Neural cell (in vitro differentiated cells): ENCODE data around the gene TFPI2. TPM values are rescaled to one million over a fixed set of nuclear protein-coding genes. Genes with fewer than 3 reads are reported as not detected.

Experiments used
- H2AFZ ChIP-seq: fragments of 200-600, 300-800 bp; sonication (generic), shearing (Covaris generic); 2 replicates; pipeline ENCODE4 v1.6.0; 2014; ENCODE audit warnings: low read depth, mild to moderate bottlenecking, antibody characterized with exemption, low read length, moderate library complexity
- H3F3A ChIP-seq: fragments of 200-600 bp; shearing (Covaris generic); 2 replicates; pipeline ENCODE4 v1.6.1; 2016; ENCODE audit warnings: mild to moderate bottlenecking, moderate library complexity, mixed read lengths, antibody characterized with exemption, low read length; ENCODE audit not compliant: insufficient read depth, poor library complexity, severe bottlenecking
- H3K27ac ChIP-seq: fragments of 200-600, 300-800 bp; sonication (generic), shearing (Covaris generic); 2 replicates; pipeline ENCODE4 v1.5.1; 2014; ENCODE audit warnings: mild to moderate bottlenecking, low read length, moderate library complexity
- H3K27me3 ChIP-seq: fragments of 300-800, 200-600 bp; sonication (generic), shearing (Covaris generic); 2 replicates; pipeline ENCODE4 v1.6.0; 2014; ENCODE audit warnings: mild to moderate bottlenecking, low read depth, low read length, moderate library complexity; ENCODE audit not compliant: insufficient read depth
- H3K36me3 ChIP-seq: fragments of 300-800, 200-600 bp; sonication (generic), shearing (Covaris generic); 2 replicates; pipeline ENCODE4 v1.5.1; 2014; ENCODE audit warnings: mild to moderate bottlenecking, antibody characterized with exemption, low read length, moderate library complexity; ENCODE audit not compliant: insufficient read depth
- H3K4me2 ChIP-seq: fragments of 300-800, 200-600 bp; sonication (generic), shearing (Covaris generic); 2 replicates; pipeline ENCODE4 v1.6.0; 2014; ENCODE audit warnings: mild to moderate bottlenecking, low read length
- H3K4me3 ChIP-seq: fragments of 300-800, 200-600 bp; sonication (generic), shearing (Covaris generic); 2 replicates; pipeline ENCODE4 v1.5.1; 2014; ENCODE audit warnings: mild to moderate bottlenecking, low read length, moderate library complexity
- H3K79me2 ChIP-seq: fragments of 200-600 bp; shearing (Covaris generic); replicated peaks from 2 replicates; pipeline ENCODE4 v1.6.0; 2014; ENCODE audit warnings: mild to moderate bottlenecking, low read length, moderate library complexity; ENCODE audit not compliant: insufficient read depth
- H3K9ac ChIP-seq: fragments of 300-800, 200-600 bp; sonication (generic), shearing (Covaris generic); 2 replicates; pipeline ENCODE4 v1.6.1; 2016; ENCODE audit warnings: mild to moderate bottlenecking, low read length, mixed read lengths
- H3K9me2 ChIP-seq: fragments of 200-600 bp; shearing (Covaris generic); 2 replicates; pipeline ENCODE4 v1.6.1; 2016; ENCODE audit warnings: mild to moderate bottlenecking, low read length, mixed read lengths; ENCODE audit not compliant: insufficient read depth
- H3K9me3 ChIP-seq: fragments of 200-600, 300-800 bp; sonication (generic), shearing (Covaris generic); 2 replicates; pipeline ENCODE4 v1.6.1; 2016; ENCODE audit warnings: mild to moderate bottlenecking, mixed run types, low read length, moderate library complexity, mixed read lengths
- H4K20me1 ChIP-seq: fragments of 200-600 bp; shearing (Covaris generic); 2 replicates; pipeline ENCODE4 v1.6.1; 2016; ENCODE audit warnings: mild to moderate bottlenecking, mixed run types; ENCODE audit not compliant: insufficient read depth
- CTCF ChIP-seq: fragments of 450-650 bp; IDR thresholded peaks from 2 replicates; pipeline ENCODE4 v1.5.1; 2014; ENCODE audit warnings: antibody characterized with exemption, mild to moderate bottlenecking, moderate library complexity; ENCODE audit not compliant: poor library complexity, severe bottlenecking
- EP300 ChIP-seq: fragments of 450-650 bp; conservative IDR thresholded peaks from 2 replicates; pipeline ENCODE4 v1.6.1; 2014; ENCODE audit warnings: antibody characterized with exemption, mild to moderate bottlenecking, moderate library complexity; ENCODE audit not compliant: poor library complexity, severe bottlenecking
- EZH2 ChIP-seq: fragments of 200-600, 300-800 bp; shearing (Covaris generic), sonication (generic); IDR thresholded peaks from 2 replicates; pipeline ENCODE4 v1.6.1; 2014; ENCODE audit warnings: antibody characterized with exemption, low read length, borderline replicate concordance, mild to moderate bottlenecking; ENCODE audit not compliant: insufficient read depth, poor library complexity, severe bottlenecking
- MXI1 ChIP-seq: fragments of 450-650 bp; conservative IDR thresholded peaks from 2 replicates; pipeline ENCODE4 v1.6.1; 2014; ENCODE audit warnings: antibody characterized with exemption, mild to moderate bottlenecking; ENCODE audit not compliant: poor library complexity, severe bottlenecking
- POLR2AphosphoS5 ChIP-seq: IDR thresholded peaks from 2 replicates; pipeline ENCODE4 v1.6.1; 2012
- RAD21 ChIP-seq: fragments of 450-650 bp; conservative IDR thresholded peaks from 2 replicates; pipeline ENCODE4 v1.6.1; 2014; ENCODE audit warnings: antibody characterized with exemption, mild to moderate bottlenecking, moderate library complexity
- REST ChIP-seq: IDR thresholded peaks from 2 replicates; pipeline ENCODE4 v1.6.1; 2012; ENCODE audit warnings: borderline replicate concordance
- SMC3 ChIP-seq: fragments of 450-650 bp; conservative IDR thresholded peaks from 2 replicates; pipeline ENCODE4 v1.6.1; 2014; ENCODE audit warnings: antibody characterized with exemption, mild to moderate bottlenecking, moderate library complexity; ENCODE audit not compliant: poor library complexity
- TAF1 ChIP-seq: IDR thresholded peaks from 2 replicates; pipeline ENCODE4 v1.6.1; 2012; ENCODE audit warnings: low read depth
- polyA plus RNA-seq: library from polyadenylated mRNA; depleted of rRNA; stranded (reverse); fragments of >200 nt; gene quantifications from 2 replicates; pipeline ENCODE4 v1.2.3, GENCODE V29; 2014

The TFPI2 gene
- polyA plus RNA-seq, 1 donor from 2014 or later, result 0.78 TPM

- no peaks in the 10 kb centered on the region for H3K27me3 ChIP-seq
- H2AFZ ChIP-seq, result no peak overlapping the region
Observed at GRCh38 chr7:93855797-93856196, 34.8 kb downstream of the TFPI2 start.

GRCh38 chr7:93854480-93854879 lies 36.1 kb downstream of the TFPI2 start:
- no peaks in the 10 kb centered on the region for H4K20me1 ChIP-seq
- H2AFZ ChIP-seq, result no peak overlapping the region
- no peak overlapping the region for H3K4me3 ChIP-seq
- no peaks in the 10 kb centered on the region for H3F3A ChIP-seq
- H3K9ac ChIP-seq, result no peak overlapping the region
- H3K27ac ChIP-seq, result no peak overlapping the region
- no peaks in the 10 kb centered on the region for H3K79me2 ChIP-seq
- H3K36me3 ChIP-seq, result no peaks in the 10 kb centered on the region
- H3K9me3 ChIP-seq, result no peaks in the 10 kb centered on the region
- H3K9me2 ChIP-seq, result no peaks in the 10 kb centered on the region
- H3K4me2 ChIP-seq, result no peak overlapping the region
- no peaks in the 10 kb centered on the region for H3K27me3 ChIP-seq
- TF ChIP-seq TAF1 (no peak), POLR2AphosphoS5 (no peak), CTCF (no peak), EP300 (no peak), REST (no peak), SMC3 (no peak), MXI1 (no peak)

More at GRCh38 chr7:93855797-93856196, 34.8 kb downstream of the TFPI2 start:
- no peaks in the 10 kb centered on the region for H3K9me2 ChIP-seq
- no peak overlapping the region for H3K4me3 ChIP-seq
- H3K27ac ChIP-seq, result no peak overlapping the region
- no peaks in the 10 kb centered on the region for H4K20me1 ChIP-seq
- no peaks in the 10 kb centered on the region for H3K36me3 ChIP-seq
- H3F3A ChIP-seq, result no peaks in the 10 kb centered on the region
- no peaks in the 10 kb centered on the region for H3K9me3 ChIP-seq
- no peaks in the 10 kb centered on the region for H3K79me2 ChIP-seq
- H3K9ac ChIP-seq, result no peak overlapping the region
- no peak for TF ChIP-seq SMC3
- TF ChIP-seq POLR2AphosphoS5, result no peak
- no peak for TF ChIP-seq CTCF
- no peak for TF ChIP-seq TAF1
- TF ChIP-seq REST, result no peak
- TF ChIP-seq EP300, result no peak
- no peak for TF ChIP-seq MXI1
- TF ChIP-seq EZH2, result no peak
- TF ChIP-seq RAD21, result no peak
- H3K4me2 ChIP-seq, result no peak overlapping the region
